Measurements from ENCODE around the gene MRPL40.
A peak's percentile ranks its signal among the peaks of the same experiment; 100 is the strongest.
"Not testable (repeated sequence)": the region's sequence is repeated elsewhere in the genome, so short reads cannot be mapped to it uniquely, and the experiment has no call there.

Gene MRPL40

DNA sequence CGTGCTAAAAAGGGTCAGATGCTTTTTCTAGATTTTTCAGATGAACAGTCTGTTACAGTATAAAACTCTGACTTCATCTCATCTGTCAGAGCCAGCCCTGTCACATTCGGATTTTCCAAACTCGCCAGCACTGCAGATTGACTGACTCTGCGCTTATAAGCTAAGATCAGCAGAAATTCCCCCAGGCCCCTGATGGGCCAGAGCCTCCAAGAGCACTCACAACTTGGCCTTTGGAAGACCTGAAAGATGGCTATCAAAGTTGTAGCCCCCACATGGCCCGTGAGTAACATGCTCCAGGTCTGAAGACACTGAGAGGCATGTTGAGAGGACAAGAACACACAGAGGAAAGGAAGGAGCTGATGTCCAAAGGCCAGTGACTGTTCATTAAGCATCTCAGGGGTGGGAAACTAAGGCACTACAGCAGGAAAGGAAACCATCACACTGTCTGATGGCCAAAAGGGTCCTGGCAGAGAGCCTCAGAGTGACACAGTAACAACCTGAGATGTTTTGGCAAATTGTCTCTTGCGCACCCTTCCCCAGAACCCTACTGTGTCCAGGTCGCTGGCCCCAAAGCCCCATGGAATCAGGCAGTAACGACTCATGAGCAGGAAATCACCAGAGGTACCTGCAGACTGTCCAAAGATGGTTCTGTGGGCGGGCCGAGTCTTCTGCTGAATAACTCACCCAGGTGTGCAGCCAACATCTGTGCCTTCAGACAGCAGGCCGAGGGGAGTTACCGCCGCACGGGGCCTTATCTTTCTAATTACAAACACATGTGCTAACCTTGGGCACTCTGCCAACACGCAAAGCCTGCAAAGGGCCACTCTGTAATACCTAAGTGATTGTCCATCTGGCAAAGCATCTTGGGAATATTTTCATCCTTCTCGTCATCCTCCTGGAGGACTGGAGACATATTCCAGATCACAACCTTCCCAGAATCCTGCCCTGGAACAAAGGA, 24.4 kb upstream of the MRPL40 start:
- DNase-seq: no peak

DNA sequence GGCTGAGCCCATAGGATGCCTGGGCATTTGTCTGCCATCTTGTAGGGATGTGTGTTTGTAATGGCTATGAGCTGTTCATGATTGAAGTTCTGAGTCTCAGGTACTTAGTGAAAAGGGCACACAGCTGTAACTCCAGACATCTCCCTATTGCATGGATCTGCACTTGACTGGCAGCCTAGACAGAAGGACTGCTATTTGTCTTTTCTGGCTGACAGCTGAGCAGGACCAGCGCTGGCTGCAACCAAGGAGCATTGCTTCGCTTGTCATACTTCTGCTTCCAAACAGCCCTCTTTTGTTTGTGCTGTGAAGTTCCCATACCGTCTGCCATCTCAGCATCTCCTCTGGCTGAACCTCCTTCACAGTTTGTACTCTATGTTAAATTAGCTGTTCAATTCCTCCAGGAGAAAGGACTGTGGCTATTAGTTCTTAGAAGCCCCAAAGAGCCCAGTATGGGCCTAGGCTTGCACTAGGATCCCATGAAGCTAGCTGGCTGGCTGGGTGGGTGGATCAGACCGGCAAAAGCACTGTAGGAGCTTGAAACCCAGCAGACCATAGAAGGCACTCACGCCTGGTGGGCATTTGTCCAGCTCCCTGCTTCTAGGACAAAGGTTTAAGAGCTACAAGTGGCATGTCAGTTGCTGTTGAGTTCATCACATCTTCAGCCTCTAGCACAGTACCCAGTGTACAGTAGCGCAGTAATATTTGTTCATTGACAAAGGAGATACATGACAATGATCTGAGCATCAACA, 21.2 kb upstream of the MRPL40 start:
- no peak for DNase-seq

DNA sequence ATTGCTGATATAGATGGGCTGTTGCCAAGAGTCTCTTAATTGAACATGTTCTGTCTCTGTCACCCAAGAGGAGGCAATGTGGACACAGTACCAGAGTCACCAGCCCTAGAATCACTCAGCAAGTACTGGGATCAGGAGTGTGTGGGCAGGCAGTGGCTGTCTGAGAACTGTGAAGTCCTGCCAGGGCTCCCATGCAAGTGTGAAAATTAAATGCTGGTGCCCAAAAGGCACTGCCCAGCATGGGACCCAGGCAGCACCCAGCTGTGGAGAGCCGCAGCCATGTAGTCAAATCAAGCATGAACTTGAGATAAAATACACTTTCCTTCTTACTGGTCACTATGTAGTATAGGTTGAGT, 20.7 kb upstream of the MRPL40 start:
- no peak for DNase-seq

DNA sequence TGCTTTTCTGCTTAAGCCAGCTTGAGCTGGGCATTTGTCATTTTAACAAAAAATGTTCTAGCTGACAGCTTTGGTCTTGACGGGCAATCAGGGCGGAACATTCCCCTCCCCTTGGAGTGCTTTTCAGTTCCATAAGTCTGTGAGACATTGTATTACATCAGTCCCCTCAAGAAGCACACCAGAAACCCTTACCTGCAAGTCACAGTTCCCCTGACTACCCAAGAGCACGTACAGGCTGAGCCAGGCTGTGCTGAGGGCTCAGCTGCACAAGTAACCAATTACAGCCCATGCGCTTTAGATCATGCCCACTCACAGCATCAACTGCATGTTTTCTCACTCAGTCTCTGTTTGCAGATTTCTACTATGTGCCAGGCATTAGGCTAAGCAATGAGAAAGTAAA, 19.9 kb upstream of the MRPL40 start:
- no peak for DNase-seq

DNA sequence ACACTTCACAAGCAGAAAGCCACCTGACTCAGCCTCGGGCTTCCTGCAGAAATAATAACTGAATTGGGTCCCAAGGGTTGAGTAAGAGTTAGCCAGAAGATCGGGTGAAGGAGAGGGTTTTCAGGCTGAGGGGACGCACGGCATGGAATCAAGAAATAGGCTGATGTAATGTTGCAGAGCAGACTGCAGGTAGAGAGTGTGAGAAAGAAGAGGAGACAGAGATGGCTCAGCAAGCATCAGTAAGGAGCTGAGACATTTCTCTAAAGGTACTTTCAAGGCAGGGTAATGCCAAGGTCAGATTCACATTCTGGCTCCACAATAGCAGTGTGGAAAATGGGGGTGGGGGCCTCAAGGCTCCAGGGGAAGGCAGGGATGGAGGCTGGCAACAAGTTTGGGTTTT, 19.4 kb upstream of the MRPL40 start:
- no peak for DNase-seq

DNA sequence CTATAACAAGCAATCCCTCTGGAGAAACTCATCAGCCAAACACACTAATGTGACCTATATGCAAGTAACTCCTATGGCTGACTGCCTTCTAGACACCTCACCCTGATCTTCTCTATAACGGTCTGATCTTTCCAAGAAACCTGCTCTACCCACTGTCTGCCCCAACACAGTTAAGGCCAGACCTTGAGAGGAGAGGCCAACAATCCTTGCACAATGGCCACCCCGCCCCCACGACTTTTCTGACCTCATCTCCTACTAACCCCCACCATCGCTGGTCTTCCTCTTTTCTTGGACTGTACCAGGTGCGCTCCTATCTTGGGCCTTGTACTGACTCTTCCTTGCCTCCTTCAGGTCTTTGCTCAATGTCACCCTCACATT, 13.3 kb upstream of the MRPL40 start:
- DNase-seq: peak; percentile 41 to 72 (median 55)

DNA sequence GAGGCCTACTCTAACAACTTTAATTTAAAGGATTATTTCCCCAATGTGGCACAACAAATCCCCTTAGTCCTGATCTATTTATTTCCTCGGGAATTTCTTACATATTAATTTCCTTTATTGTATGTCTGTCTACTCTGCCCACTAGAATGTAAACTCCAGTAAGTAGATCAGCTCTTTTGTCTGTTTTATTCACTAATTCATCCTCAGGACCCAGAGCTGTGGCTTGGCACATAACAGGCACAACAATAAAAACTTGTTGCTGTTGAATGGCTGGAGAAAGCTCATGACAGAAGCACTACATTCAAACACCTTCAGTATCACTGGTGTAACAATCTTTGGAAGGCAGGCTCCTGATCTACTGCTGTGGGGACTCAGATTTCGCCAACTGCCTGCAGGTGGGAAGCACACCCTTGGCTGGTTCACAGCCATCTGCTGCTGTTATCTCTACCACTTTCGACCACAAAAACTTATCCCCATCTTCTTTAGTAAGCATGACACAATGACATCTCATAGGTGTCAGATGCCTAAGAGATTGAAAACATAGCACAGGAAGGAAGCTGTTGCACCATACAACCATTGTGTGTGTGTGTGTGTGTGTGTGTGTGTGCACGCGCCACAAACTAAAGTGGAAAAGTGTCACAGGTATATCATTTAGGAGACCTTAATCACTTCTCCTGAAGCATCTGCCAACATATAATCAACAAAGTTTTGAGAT, 12.7 kb upstream of the MRPL40 start:
- no peak for DNase-seq

DNA sequence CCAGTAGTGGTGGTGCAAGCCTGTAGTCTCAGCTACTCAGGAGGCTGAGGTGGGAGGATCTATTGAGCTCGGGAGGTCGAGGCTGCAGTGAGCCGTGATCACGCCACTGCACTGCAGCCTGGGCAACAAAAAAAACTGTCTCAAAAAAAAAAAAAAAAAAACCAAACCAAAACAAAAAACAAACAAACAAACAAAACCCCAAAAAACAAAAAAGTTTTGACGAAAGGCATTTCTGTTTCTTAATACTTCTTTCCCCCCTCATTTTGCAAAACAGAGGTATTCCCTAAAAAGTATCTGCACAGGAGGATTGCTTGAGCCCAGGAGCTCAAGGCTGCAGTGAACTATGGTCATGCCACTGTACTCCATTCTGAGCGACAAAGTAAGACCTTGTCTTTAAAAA, 12.0 kb upstream of the MRPL40 start:
- DNase-seq: no peak

DNA sequence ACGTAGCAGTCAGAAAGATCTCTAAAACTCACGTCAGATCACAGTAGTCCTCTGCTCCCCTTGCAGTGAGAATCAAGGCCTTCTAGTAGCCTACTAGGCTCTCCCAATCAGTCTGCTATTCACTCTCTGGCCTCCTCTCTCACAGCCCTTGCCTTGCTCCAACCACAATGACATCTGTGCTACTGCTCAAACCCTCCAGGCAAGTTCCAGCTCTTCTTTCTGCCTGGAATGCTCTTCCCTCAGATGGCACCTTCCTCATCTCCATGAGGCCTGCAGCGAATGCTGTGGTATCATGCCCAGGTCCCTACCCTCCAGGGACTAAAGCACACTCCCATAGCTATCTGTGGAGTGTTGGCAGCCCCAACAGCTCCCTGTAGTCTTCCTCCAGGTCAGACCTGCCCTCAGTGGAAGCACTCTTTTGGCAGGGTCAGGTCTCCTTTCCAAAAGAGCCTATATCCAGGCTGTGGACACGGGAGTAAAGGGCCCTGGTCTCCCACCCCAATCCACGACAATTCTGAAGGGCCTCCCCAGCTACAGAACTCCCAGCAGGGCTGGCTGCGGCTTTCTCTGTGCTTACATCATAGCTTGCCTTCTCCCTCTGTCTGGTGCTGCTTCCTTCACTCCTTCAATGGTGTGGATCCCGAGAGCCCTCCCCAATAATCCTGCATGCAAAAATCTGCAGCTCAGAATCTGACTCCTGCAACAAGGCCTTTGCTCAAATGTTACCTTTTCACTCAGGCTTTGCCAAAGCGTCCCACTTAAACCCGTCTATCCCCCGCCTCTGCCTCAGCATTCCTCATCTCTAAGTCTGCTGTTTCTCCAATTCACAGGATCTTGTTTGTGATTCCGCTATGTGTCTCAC, 9.7 kb upstream of the MRPL40 start:
- DNase-seq: no peak

DNA sequence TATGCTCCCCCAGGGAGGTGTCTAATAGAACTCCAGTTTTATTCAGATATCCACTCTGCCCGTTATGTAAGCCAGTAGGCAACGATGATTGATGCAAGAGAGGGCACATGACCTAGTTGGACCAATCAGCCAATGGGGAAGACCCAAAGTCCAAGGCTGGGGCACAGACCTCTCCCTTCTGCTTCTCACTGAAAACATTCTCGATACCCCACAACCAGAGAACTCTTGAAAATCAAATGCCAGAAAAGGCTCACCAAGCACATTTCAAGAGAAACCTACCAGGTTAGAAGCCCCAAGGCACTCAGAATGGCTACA, 8.2 kb upstream of the MRPL40 start:
- peak in 1 of 3 donors; percentile 18 for DNase-seq

DNA sequence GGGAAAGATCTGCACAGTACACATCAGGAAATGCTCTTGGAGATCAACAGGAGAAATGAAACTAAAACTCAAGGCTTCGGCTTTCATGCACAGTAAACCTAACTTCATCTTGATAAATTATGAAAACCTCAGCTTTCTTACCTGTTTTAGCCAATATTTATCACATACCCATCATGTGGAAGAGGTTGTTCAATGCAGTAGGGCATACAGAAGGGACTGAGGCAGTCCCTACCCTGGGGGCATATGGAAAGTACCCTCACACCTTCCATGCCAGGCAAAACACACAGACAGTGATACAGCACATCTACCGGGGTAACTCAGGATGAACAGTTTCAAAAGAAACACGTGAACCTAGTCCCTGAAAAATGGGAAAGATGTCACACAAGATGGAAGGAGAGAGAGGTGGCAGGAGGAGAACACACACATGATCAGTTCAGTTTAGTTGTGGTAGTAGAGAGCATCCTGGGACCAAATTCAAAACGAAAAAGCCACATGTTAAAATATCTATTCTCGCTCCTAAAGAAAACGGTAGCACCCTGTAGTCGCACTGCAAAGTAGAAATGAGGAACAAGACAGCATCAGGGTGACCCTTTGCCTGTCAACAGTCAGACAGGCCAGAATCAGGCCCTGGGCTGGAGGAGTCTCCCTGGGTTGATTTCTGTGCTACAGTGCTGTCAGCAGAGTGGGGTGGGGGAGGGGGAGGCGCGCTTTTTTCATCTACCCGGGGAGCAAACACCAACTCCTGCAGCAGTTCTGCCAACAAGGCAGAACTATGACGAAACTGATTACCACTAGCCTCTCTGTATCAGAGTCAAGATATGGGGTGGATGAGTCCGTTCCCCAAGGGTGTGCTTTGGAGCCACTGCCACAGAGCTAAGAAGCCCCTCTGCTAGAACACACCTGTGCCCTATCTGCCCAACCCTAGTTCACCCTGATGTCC, 2.1 kb upstream of the MRPL40 start:
- peak; percentile 44 to 61 (median 59) for DNase-seq

DNA sequence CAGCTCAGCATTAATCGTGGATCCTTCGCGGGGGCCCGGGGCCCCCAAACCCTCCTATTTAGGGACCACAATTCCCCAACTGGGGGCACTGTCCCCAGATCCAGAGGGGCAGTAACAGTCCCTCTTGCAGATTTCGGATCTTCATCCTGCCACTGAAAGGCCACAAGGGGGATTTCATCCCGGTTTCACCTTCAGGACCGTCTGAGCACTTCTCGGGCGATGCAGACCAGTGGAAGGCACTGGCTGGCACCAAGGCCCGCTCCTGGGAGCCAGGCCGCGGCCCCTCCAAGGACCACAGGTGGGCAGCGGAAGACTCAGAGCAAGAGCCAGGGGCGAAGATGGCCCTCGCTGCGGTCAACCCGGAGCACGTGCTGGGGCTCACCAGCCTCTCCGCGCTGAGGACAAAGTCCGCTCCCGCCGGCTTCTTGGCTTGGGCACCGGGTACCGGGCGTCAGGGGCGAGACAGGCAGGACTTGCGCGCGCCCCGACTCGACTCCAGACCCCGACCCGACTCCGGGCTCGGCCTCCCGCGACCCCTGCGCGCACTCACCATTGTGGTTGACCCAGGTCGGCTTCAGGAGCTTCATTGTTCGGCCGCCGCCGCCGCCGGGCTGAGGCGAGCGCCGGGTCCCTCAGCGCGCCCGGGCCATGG, 1.3 kb upstream of the MRPL40 start:
- DNase-seq: peak in 1 of 3 donors; percentile 36

DNA sequence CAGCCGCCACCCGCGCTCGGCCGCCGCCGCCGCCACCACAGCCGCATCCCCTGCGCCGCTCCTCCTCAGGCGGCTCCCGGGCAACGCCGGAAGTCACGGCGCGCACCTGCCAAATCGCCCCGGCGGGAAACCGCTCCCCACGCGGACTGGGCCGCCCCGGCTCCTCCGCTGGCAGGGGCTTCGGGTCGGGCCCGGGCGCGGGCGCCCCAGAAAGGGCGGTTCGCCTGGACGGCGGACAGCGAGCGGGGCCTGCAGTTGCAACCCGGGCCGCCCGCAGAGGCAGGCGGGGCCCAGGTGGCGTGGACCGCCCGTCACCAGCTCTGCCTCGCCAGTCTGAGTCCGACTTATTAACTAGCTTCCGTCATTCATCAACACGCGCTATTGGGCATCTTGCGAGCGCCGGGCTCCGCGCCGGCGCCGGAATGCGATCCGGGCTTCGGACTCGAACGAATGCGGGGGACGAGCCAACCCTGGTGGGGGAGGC, 654 bp upstream of the MRPL40 start, which contains the start of gene HIRA:
Gene HIRA, minus strand, starts transcription at position 85 of the 484 bp plus-strand sequence. CDS start 257 bp downstream, outside the sequence.
- peak; percentile 83 to 90 (median 87) for DNase-seq

DNA sequence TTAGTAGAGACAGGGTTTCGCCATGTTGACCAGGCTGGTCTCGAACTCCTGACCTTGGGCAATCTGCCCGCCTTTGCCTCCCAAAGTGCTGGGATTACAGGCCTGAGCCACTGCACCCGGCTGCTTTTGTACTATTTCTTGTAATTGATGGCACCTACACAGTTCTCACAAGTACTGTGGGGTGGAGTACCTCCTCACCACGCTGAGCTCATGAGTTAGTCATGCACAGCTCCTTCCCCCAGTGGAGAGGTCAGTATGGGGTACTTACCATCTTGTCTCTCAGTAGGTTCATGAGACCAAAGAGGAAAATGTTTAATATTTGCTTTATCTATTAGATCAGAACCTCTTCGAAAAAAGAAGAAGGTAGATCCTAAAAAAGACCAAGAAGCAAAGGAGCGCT, 2.1 kb downstream of the MRPL40 start:
- peak in 1 of 3 donors; percentile 18 for DNase-seq

DNA sequence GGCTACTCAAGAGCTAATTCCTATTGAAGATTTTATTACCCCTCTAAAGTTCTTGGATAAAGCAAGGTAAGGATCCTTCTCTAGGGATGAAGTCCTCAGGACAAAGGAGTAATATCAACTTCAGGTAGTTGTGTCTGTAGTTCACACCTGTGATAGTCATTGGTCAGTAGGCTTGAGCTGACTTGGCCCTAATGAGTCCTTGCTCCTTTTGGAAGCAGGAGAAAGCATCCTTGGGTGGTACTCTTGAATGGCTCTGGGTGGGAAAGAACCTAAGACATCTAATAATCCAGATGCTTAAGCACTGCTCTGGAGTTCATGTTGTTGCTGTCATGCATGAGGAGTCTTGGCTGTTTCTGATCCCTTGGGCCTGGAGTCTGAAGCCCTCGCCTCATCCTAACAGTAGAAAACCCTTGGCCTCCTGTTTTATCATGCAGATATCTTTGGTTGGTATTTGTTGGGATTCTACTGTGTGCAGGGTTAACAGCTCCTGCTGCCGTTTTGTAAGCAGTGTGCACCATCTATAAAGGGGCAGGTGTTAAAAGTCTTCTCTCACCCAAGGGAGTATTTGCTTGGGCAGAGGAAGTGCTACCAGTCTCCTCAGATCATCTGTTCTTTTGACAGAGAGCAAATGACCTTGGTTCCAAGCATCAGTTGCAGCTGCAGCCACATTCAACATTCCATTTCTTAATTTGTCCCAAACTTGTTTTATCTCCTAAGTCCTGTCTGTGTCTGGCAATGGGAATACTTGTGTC, 2.7 kb downstream of the MRPL40 start:
- no peak for DNase-seq

DNA sequence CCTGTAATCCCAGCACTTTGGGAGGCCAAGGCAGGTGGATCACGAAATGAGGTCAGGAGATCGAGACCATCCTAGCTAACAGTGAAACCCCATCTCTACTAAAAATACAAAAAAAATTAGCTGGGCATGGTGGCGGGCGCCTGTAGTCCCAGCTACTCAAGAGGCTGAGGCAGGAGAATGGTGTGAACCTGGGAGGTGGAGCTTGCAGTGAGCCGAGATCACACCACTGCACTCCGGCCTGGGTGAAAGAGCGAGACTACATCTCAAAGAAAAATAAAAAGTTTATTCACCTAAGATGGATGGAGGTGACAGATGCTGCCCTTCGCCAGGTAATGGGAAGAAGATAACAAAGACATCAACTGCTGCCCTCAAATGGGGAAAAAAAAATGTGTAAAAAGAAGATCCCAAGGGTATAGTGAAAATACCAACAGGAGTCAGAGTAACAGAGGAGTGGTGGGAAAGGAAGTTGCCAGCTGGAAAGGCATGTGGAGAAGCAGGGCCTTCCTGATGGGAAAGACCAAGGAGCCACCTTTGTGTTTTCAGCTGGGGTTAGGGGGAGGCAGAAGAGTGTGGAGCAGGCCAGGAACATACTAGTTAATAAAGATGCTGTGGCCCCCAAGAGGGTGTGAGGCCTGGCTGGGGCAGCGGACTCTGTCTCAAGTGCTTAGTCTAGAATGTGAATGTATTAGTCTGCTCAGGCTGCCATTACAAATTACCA, 4.3 kb downstream of the MRPL40 start:
- not testable (repeated sequence) for DNase-seq

DNA sequence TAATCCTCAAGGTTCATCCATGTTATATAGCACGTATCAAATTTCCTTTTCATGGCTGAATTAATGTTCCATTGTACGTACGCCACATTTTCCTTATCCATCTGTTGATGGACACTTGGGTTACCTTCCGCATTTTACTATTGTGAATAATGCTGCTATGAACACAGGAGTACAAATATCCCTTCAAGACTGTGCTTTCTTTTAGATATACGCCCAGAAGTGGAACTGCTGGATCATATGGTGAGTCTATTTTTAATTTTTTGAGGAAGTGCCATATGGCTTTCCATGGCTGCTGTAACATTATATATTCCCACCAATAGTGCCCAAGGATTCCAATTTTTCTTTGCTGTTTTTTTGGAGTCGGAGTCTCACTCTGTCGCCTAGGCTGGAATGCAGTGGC, 6.0 kb downstream of the MRPL40 start:
- DNase-seq: no peak

DNA sequence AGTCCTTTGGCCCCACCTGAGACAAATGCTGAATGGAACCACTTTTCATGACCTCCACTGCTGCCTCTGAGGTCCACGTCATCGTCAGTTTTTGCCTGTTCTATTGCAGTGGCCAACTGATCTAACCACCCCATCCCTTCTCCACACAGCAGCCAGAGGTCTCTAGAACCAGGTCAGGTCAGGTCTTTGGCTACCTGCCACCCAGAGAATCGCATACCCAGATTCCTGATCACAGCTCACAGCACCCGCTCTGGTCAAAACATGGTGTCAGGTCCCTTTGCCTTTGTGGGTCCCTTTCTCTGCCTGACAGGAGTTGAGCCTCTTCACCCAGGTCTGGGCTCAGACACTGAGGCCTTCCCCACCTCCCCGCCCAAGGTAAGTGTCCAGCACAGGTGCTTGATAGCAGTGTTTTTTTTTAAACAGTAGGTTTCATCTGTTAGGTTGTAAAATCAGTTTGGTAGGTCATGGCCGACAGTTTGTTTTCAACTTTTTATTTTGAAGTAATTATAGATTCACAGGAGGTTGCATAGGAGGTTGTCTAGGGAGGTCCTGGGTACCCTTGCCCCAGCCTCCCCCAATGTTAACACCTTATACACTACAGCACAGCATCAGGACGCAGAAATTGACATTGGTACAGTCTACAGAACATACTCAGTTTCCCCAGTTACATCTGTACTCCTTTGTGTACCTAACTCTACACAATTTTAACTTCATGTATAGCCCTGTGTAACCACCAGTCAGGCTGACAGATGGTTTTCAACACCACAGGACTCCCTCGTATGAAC, 8.3 kb downstream of the MRPL40 start:
- DNase-seq: no peak

Measured in suppressor macrophage treated with lipopolysaccharide for 1 hour (primary cell).